T47D (cell line): ENCODE data around the gene EFNA4.

Experiments used
- DNase-seq, 2 experiments: peaks; one replicate each; pipeline versions ENCODE4 v3.0.0 to v3.0.0-alpha.2; 2011 to 2012; ENCODE audit warnings: low read depth in 1 of 2, low spot score in 1 of 2
- JUND ChIP-seq: IDR thresholded peaks from 2 replicates; pipeline ENCODE4 v1.6.1; 2012; ENCODE audit warnings: low read depth
- in situ Hi-C: cut with HindIII; loops from 2 replicates; pipeline ENCODE4 v1.10.0; 2016; ENCODE audit warnings: low sequenced_read_pairs, low pct_unique_long_range_greater_than_20kb

EFNA4 gene

DNA sequence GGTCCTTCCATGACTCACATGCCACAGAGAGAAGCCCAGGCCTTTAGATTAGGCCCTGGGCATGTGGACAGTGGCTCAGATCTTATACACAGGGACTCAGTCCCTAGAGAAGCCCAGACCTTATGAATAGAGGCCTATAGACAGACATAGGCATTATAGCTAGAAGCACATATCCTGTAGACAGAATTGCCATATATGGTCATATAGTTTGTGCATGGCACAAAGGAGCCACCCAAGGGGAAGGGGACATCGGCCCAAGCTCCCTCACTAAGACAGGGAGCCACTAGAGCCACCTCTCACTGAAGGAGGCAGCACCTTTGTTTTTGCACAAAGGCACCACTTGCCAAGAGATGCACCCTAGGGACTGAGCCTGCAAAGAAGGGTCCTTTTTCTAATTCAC is 12.8 kb downstream of the EFNA4 start:
- no peak for DNase-seq
- in situ Hi-C loops, result no loop called here
- no peak for TF ChIP-seq JUND

- DNase-seq, result peak; percentile 33 to 63
- no peak for TF ChIP-seq JUND
- in situ Hi-C loops, result no loop called here
Measured at GRCh38 chr1:155077346-155077745, 13.8 kb downstream of the EFNA4 start.

- DNase-seq, result peak; percentile 20 to 46
- no peak for TF ChIP-seq JUND
- in situ Hi-C loops, result no loop called here
Measured at GRCh38 chr1:155077758-155078445, 14.4 kb downstream of the EFNA4 start.

DNA sequence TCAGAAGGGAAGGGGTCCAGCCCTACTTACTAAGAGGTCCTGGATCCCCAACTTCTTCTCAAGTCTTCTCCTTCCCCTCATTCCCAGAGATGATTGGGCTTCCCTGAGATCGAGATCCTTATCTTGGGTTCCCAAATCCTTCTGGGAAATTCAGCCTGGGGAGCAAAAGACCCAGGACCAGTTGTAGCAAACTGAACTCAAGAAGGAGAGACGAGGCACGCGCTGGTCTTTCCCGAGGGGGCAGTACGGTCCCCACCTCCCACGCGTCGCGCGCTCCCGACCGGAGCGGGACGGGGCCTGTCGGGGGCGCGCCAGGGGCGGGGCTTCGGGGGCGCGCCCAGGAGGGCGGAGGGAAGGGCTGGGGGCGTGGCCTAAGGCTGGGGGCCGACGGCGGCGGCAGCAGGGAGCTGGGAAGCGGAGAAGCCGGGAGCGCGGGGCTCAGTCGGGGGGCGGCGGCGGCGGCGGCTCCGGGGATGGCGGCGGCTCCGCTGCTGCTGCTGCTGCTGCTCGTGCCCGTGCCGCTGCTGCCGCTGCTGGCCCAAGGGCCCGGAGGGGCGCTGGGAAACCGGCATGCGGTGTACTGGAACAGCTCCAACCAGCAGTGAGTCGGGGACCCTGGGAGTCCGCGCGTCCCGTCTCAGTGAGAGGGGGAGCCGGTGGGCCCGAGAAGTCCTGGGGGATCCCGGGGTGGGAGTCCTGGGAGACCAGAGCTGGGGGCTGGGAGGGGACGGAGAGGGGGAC is 15.1 kb downstream of the EFNA4 start, which contains the start of gene EFNA3:
TSS of gene EFNA3 (plus strand) at position 369 of the 741 bp plus-strand sequence. CDS start at position 474, 105 bp downstream.
- no peak for TF ChIP-seq JUND
- in situ Hi-C loops, result no loop called here
- DNase-seq, result peak; percentile 87 to 97

- TF ChIP-seq JUND, result no peak
- DNase-seq, result peak in 1 of 2 experiments; percentile 21
- in situ Hi-C loops, result no loop called here
Measured at GRCh38 chr1:155079210-155079486, 15.6 kb downstream of the EFNA4 start.

DNA sequence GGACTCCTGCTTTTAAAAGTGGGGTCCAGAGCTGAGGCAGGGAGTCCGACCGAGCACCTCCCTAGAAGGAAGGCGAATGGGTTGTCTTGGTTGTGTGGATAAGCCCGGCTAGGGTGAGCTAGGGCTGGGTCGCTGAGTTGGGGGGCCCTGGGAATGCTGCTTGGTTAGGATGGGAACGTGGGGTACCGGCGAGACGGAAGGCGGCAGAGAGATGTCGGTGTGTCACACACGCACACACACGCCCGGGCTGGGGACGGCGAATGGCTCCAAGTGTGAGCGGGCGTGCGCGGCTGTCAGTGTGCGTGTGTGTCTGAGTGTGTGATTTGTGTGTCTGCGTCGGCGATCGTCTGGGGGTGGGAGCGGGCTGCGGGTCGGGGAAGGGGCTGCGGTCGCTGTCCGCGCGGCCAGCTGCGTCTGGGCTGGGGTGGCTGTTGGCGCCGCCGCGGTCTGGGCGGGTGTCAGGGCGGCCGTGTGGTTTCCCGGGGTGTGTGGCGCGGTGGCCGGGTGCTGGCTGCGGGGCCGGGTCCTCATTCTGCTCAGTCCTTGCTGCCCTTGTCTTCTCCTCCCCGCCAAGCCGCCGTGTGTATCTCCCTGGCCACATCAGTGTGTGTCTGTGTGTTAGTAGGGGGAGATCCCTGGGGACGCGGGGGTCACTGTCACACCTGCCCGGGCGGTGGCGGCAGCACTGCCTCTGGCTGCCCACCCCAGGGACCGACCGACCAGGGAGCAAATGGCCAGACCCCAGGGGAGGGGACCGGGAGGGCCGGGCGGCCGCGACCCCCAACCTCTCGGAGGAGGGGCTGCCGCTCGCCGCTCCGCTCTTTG is 16.2 kb downstream of the EFNA4 start:
- TF ChIP-seq JUND, result no peak
- in situ Hi-C loops, result no loop called here
- DNase-seq, result peak; percentile 31 to 54

GRCh38 chr1:155080312-155081228 is 17.0 kb downstream of the EFNA4 start:
- in situ Hi-C loops, result no loop called here
- DNase-seq, result peak; percentile 74 to 84
- no peak for TF ChIP-seq JUND

DNA sequence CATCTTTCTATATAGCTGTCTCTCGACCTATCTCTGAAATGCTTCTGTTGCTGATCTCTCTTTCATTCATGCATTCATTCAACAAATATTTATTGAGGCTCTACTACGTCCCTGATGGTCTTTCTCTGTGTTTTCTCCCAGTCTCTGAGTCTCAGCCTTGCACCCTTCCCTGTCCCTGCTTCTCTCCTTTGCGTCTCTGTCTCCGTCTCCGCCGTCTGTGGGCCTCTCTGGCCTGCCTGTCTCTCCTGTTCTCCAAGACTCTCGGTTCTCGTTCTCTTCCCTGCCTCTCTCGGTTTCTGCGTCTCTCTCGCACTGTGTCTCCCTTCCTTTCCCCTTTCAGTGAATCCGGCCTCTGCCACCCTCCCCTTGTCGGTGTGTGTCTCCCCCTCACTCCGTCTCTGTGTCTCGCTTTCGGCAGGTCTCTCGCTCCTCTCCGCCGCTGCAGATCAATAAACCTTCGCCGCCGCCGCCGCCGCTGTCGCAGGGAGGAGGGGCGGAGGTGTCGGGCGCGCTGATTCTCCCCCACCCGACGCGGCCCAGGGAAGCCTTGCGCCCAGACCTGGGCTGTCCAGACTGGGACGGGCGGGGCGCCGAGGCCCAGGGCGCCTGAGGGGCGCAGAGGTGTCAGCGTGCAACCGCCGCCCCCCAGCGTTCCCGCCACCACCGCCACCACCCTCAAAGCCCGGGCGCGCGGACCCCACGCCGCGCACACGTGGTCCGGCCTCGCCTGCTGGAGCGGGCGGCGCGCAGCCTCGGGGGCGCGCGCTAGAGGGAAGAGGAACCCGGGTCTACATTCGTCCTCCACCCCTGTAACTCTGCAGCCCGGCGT is 18.1 kb downstream of the EFNA4 start:
- no peak for TF ChIP-seq JUND
- DNase-seq, result peak; percentile 48 to 59
- in situ Hi-C loops, result no loop called here

- DNase-seq, result peak; percentile 82 to 86
- in situ Hi-C loops, result no loop called here
- no peak for TF ChIP-seq JUND
Measured at GRCh38 chr1:155082301-155083051, 18.9 kb downstream of the EFNA4 start.

DNA sequence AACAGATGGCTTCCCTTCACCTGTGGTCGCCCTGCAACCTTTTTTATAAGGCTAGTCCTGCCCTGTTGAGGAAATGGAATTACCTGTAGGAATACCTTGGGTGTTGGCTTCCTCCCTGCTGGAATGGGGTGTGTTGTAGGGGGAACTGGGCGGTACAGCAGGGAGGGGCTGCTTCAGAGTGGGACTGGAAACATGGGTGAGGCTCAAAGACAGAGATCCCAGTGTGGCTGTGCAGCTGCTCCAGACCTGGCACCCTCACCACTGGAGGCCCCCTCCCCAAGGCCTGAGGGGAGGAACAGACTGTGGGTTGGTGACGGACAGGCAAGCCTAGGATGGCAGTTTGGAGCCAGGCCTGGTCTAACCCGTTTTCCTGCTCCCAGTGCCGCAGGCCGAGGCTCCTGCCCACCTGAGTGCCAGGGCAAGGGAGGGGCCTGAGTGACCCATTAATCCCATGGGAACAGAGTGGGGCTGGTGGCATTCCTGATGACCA is 19.6 kb downstream of the EFNA4 start:
- peak; percentile 73 to 92 for DNase-seq
- in situ Hi-C loops, result no loop called here
- TF ChIP-seq JUND, result no peak
